IMR-90 (cell line): ENCODE data around the gene DUSP10.

Experiments used
- CTCF ChIP-seq: conservative IDR thresholded peaks from 2 replicates; pipeline ENCODE4 v1.5.1; 2012; ENCODE audit warnings: mild to moderate bottlenecking, low read depth, low read length, improper control_type of control experiment
- MXI1 ChIP-seq: IDR thresholded peaks from 2 replicates; pipeline ENCODE4 v1.6.1; 2012; ENCODE audit warnings: low read depth, mild to moderate bottlenecking, low read length, moderate library complexity, borderline replicate concordance
- POLR2A ChIP-seq: IDR thresholded peaks from 2 replicates; pipeline ENCODE4 v1.6.1; 2012; ENCODE audit warnings: mild to moderate bottlenecking, low read depth, low read length

GRCh38 chr1:221692643-221693042 is 49.2 kb downstream of the DUSP10 start:
- TF ChIP-seq CTCF (no peak), MXI1 (no peak), POLR2A (no peak)
